Activated CD8-positive, alpha-beta memory T cell treated with anti-CD3 and anti-CD28 coated beads, Interleukin-2, amount 50 U/mL, for 24 hours (primary cell): Measurements from ENCODE around the gene F8.

Experiments used
- DNase-seq: peaks from one replicate; pipeline ENCODE4 v3.0.0-alpha.2; 2020; ENCODE audit errors: extremely low read depth

Gene F8

GRCh38 chrX:155022585-155022984 lies at the start of gene F8:
Gene F8, minus strand, starts transcription at chrX:155022723. Its CDS starts 171 bp downstream, at chrX:155022552.
- DNase-seq, result no peak

GRCh38 chrX:155071694-155072280 lies 49.3 kb upstream of the F8 start:
- no peak for DNase-seq

- DNase-seq, result peak; percentile 27
Measured at GRCh38 chrX:155070975-155071693, 48.6 kb upstream of the F8 start, which contains the start of the genes BRCC3, CMC4 and MTCP1. Gene BRCC3, plus strand, starts transcription at chrX:155071508. Its CDS starts 20 bp downstream, at chrX:155071528. Gene CMC4, minus strand, starts transcription at chrX:155071136. Its CDS starts 7,113 bp downstream, at chrX:155064023. Gene MTCP1, minus strand, starts transcription at chrX:155071136. Its CDS starts 5,126 bp downstream, at chrX:155066010.

- no peak for DNase-seq
Measured at GRCh38 chrX:155070663-155070974, 48.1 kb upstream of the F8 start.

- DNase-seq, result no peak
Measured at GRCh38 chrX:155070038-155070437, 47.5 kb upstream of the F8 start.

- no peak for DNase-seq
Measured at GRCh38 chrX:155069414-155069813, 46.9 kb upstream of the F8 start.

GRCh38 chrX:155068165-155068564 lies 45.6 kb upstream of the F8 start:
- DNase-seq, result no peak

- no peak for DNase-seq
Measured at GRCh38 chrX:155065035-155065734, 42.7 kb upstream of the F8 start.

GRCh38 chrX:155061760-155062159 lies 39.2 kb upstream of the F8 start:
- no peak for DNase-seq

GRCh38 chrX:155056877-155057792 lies 34.6 kb upstream of the F8 start:
- DNase-seq, result no peak

- no peak for DNase-seq
Measured at GRCh38 chrX:155056471-155056870, 33.9 kb upstream of the F8 start.

GRCh38 chrX:155055494-155055893 lies 33.0 kb upstream of the F8 start:
- DNase-seq, result no peak

- DNase-seq, result no peak
Measured at GRCh38 chrX:155054255-155054654, 31.7 kb upstream of the F8 start.

GRCh38 chrX:155053656-155054055 lies 31.1 kb upstream of the F8 start:
- no peak for DNase-seq

GRCh38 chrX:155052738-155053498 lies 30.4 kb upstream of the F8 start:
- no peak for DNase-seq

- DNase-seq, result no peak
Measured at GRCh38 chrX:155048977-155049619, 26.6 kb upstream of the F8 start.

GRCh38 chrX:155046811-155047528 lies 24.4 kb upstream of the F8 start:
- no peak for DNase-seq

- DNase-seq, result no peak
Measured at GRCh38 chrX:155046129-155046810, 23.7 kb upstream of the F8 start.

GRCh38 chrX:155035688-155036087 lies 13.2 kb upstream of the F8 start:
- no peak for DNase-seq
